GM19351 (cell line): ENCODE data around the gene UST.
"Not testable (repeated sequence)": the region's sequence is repeated elsewhere in the genome, so short reads cannot be mapped to it uniquely, and the experiment has no call there.

ENCODE experiments used
- ATAC-seq: cut with Tn5 transposase; IDR thresholded peaks from one replicate; pipeline ENCODE4 v1.9.1; 2021; ENCODE audit warnings: mild to moderate bottlenecking, moderate library complexity; ENCODE audit not compliant: unreplicated experiment

UST gene

GRCh38 chr6:148968771-148969602 is 222.2 kb downstream of the UST start:
- no peak for ATAC-seq

- no peak for ATAC-seq
These were observed 222.8 kb downstream of the UST start for GRCh38 chr6:148969603-148970061.

GRCh38 chr6:148971031-148971927 is 224.4 kb downstream of the UST start:
- no peak for ATAC-seq

GRCh38 chr6:148972481-148972880 is 225.7 kb downstream of the UST start:
- ATAC-seq = peak; percentile 93

- ATAC-seq = no peak
These were observed 226.8 kb downstream of the UST start for GRCh38 chr6:148973538-148974208.

- no peak for ATAC-seq
These were observed 227.5 kb downstream of the UST start for GRCh38 chr6:148974351-148974750.

- not testable (repeated sequence) for ATAC-seq
These were observed 231.5 kb downstream of the UST start for GRCh38 chr6:148978298-148978697.

GRCh38 chr6:148979014-148979901 is 232.4 kb downstream of the UST start:
- ATAC-seq = no peak

GRCh38 chr6:148980234-148980633 is 233.4 kb downstream of the UST start:
- no peak for ATAC-seq

GRCh38 chr6:148981515-148981914 is 234.7 kb downstream of the UST start:
- ATAC-seq = no peak

GRCh38 chr6:148983101-148983761 is 236.4 kb downstream of the UST start:
- no peak for ATAC-seq

GRCh38 chr6:148983966-148984365 is 237.1 kb downstream of the UST start:
- no peak for ATAC-seq

- ATAC-seq = no peak
These were observed 237.8 kb downstream of the UST start for GRCh38 chr6:148984531-148985056.

- no peak for ATAC-seq
These were observed 238.7 kb downstream of the UST start for GRCh38 chr6:148985499-148985898.

GRCh38 chr6:148986608-148987007 is 239.8 kb downstream of the UST start:
- no peak for ATAC-seq

- ATAC-seq = peak; percentile 58
These were observed 241.2 kb downstream of the UST start for GRCh38 chr6:148987982-148988381.

GRCh38 chr6:148989585-148989984 is 242.8 kb downstream of the UST start:
- ATAC-seq = no peak

GRCh38 chr6:148990403-148990802 is 243.6 kb downstream of the UST start:
- ATAC-seq = no peak

GRCh38 chr6:148996815-148997214 is 250.0 kb downstream of the UST start:
- ATAC-seq = no peak
